ENCODE measurements around the gene ERG. TPM values are rescaled to one million over a fixed set of nuclear protein-coding genes. Genes with fewer than 3 reads are reported as not detected.

The ERG gene
- polyA plus RNA-seq, 2 donors, result 2.2 to 2.3 TPM

GRCh38 chr21:38380481-38381137, 117.7 kb downstream of the ERG start:
- 38 to 55% methylated on average over 5 of the region's 5 CpGs for WGBS, 2 donors
- H3K27ac ChIP-seq (ENCODE audit: low read depth in 2 of 2, low read length in 1 of 2), result no peak overlapping the region
- peaks cover 0 to 5% of the 10 kb centered on the region in 2 donors for H3K9me3 ChIP-seq (ENCODE audit: control insufficient read depth in 2 of 2, insufficient read depth in 1 of 2, low read depth in 1 of 2, low read length in 1 of 2)
- no peak overlapping the region for H3K4me3 ChIP-seq (ENCODE audit: low read depth in 1 of 2, low read length in 2 of 2)
- H3K4me1 ChIP-seq (ENCODE audit: control insufficient read depth in 2 of 2, insufficient read depth in 2 of 2, low read length in 1 of 2), result no peaks in the 10 kb centered on the region
- H3K36me3 ChIP-seq (ENCODE audit: control insufficient read depth in 2 of 2, insufficient read depth in 2 of 2, low read length in 1 of 2), result no peaks in the 10 kb centered on the region
- H3K27me3 ChIP-seq (ENCODE audit: control insufficient read depth in 1 of 2, insufficient read depth in 2 of 2, low read length in 2 of 2), result no peaks in the 10 kb centered on the region

- Histone ChIP-seq H3K36me3 (ENCODE audit: control insufficient read depth in 2 of 2, insufficient read depth in 2 of 2, low read length in 1 of 2) (no peaks in the 10 kb centered on the region), H3K27ac (ENCODE audit: low read depth in 2 of 2, low read length in 1 of 2) (no peak overlapping the region), H3K27me3 (ENCODE audit: control insufficient read depth in 1 of 2, insufficient read depth in 2 of 2, low read length in 2 of 2) (no peaks in the 10 kb centered on the region), H3K4me3 (ENCODE audit: low read depth in 1 of 2, low read length in 2 of 2) (no peak overlapping the region), H3K9me3 (ENCODE audit: control insufficient read depth in 2 of 2, insufficient read depth in 1 of 2, low read depth in 1 of 2, low read length in 1 of 2) (peaks cover 0 to 5% of the 10 kb centered on the region in 2 donors), H3K4me1 (ENCODE audit: control insufficient read depth in 2 of 2, insufficient read depth in 2 of 2, low read length in 1 of 2) (no peaks in the 10 kb centered on the region)
- 65 to 66% methylated on average over 3 of the region's 3 CpGs for WGBS, 2 donors
Observed at GRCh38 chr21:38379147-38379546, 119.1 kb downstream of the ERG start.

GRCh38 chr21:38377165-38378088, 120.8 kb downstream of the ERG start:
- H3K4me1 ChIP-seq (ENCODE audit: control insufficient read depth in 2 of 2, insufficient read depth in 2 of 2, low read length in 1 of 2), result no peaks in the 10 kb centered on the region
- no peaks in the 10 kb centered on the region for H3K9me3 ChIP-seq (ENCODE audit: control insufficient read depth in 2 of 2, insufficient read depth in 1 of 2, low read depth in 1 of 2, low read length in 1 of 2)
- H3K27ac ChIP-seq (ENCODE audit: low read depth in 2 of 2, low read length in 1 of 2), result no peak overlapping the region
- WGBS, 2 donors, result 60 to 62% methylated on average over 5 of the region's 5 CpGs
- no peak overlapping the region for H3K4me3 ChIP-seq (ENCODE audit: low read depth in 1 of 2, low read length in 2 of 2)
- no peaks in the 10 kb centered on the region for H3K36me3 ChIP-seq (ENCODE audit: control insufficient read depth in 2 of 2, insufficient read depth in 2 of 2, low read length in 1 of 2)
- H3K27me3 ChIP-seq (ENCODE audit: control insufficient read depth in 1 of 2, insufficient read depth in 2 of 2, low read length in 2 of 2), result peaks cover 0 to 2% of the 10 kb centered on the region in 2 donors

GRCh38 chr21:38376693-38377092, 121.6 kb downstream of the ERG start:
- Histone ChIP-seq H3K4me1 (ENCODE audit: control insufficient read depth in 2 of 2, insufficient read depth in 2 of 2, low read length in 1 of 2) (no peaks in the 10 kb centered on the region), H3K27me3 (ENCODE audit: control insufficient read depth in 1 of 2, insufficient read depth in 2 of 2, low read length in 2 of 2) (peaks cover 0 to 2% of the 10 kb centered on the region in 2 donors), H3K4me3 (ENCODE audit: low read depth in 1 of 2, low read length in 2 of 2) (no peak overlapping the region), H3K36me3 (ENCODE audit: control insufficient read depth in 2 of 2, insufficient read depth in 2 of 2, low read length in 1 of 2) (no peaks in the 10 kb centered on the region), H3K27ac (ENCODE audit: low read depth in 2 of 2, low read length in 1 of 2) (no peak overlapping the region), H3K9me3 (ENCODE audit: control insufficient read depth in 2 of 2, insufficient read depth in 1 of 2, low read depth in 1 of 2, low read length in 1 of 2) (no peaks in the 10 kb centered on the region)
- WGBS, 2 donors, result 64 to 76% methylated on average over 12 of the region's 12 CpGs

- H3K4me1 ChIP-seq (ENCODE audit: control insufficient read depth in 2 of 2, insufficient read depth in 2 of 2, low read length in 1 of 2), result no peaks in the 10 kb centered on the region
- no peaks in the 10 kb centered on the region for H3K9me3 ChIP-seq (ENCODE audit: control insufficient read depth in 2 of 2, insufficient read depth in 1 of 2, low read depth in 1 of 2, low read length in 1 of 2)
- no peak overlapping the region for H3K27ac ChIP-seq (ENCODE audit: low read depth in 2 of 2, low read length in 1 of 2)
- H3K36me3 ChIP-seq (ENCODE audit: control insufficient read depth in 2 of 2, insufficient read depth in 2 of 2, low read length in 1 of 2), result no peaks in the 10 kb centered on the region
- 81 to 83% methylated on average over 11 of the region's 11 CpGs for WGBS, 2 donors
- H3K27me3 ChIP-seq (ENCODE audit: control insufficient read depth in 1 of 2, insufficient read depth in 2 of 2, low read length in 2 of 2), result peaks cover 0 to 2% of the 10 kb centered on the region in 2 donors
- H3K4me3 ChIP-seq (ENCODE audit: low read depth in 1 of 2, low read length in 2 of 2), result no peak overlapping the region
Observed at GRCh38 chr21:38376235-38376634, 122.0 kb downstream of the ERG start.

- no peaks in the 10 kb centered on the region for H3K9me3 ChIP-seq (ENCODE audit: control insufficient read depth in 2 of 2, insufficient read depth in 1 of 2, low read depth in 1 of 2, low read length in 1 of 2)
- 84 to 85% methylated on average over 4 of the region's 4 CpGs for WGBS, 2 donors
- H3K4me1 ChIP-seq (ENCODE audit: control insufficient read depth in 2 of 2, insufficient read depth in 2 of 2, low read length in 1 of 2), result no peaks in the 10 kb centered on the region
- H3K27ac ChIP-seq (ENCODE audit: low read depth in 2 of 2, low read length in 1 of 2), result no peak overlapping the region
- no peaks in the 10 kb centered on the region for H3K36me3 ChIP-seq (ENCODE audit: control insufficient read depth in 2 of 2, insufficient read depth in 2 of 2, low read length in 1 of 2)
- H3K4me3 ChIP-seq (ENCODE audit: low read depth in 1 of 2, low read length in 2 of 2), result no peak overlapping the region
- H3K27me3 ChIP-seq (ENCODE audit: control insufficient read depth in 1 of 2, insufficient read depth in 2 of 2, low read length in 2 of 2), result no peaks in the 10 kb centered on the region
Observed at GRCh38 chr21:38367646-38368045, 130.6 kb downstream of the ERG start.

- H3K4me3 ChIP-seq (ENCODE audit: low read depth in 1 of 2, low read length in 2 of 2), result no peak overlapping the region
- no peaks in the 10 kb centered on the region for H3K27me3 ChIP-seq (ENCODE audit: control insufficient read depth in 1 of 2, insufficient read depth in 2 of 2, low read length in 2 of 2)
- 80 to 87% methylated on average over 2 of the region's 2 CpGs for WGBS, 2 donors
- no peaks in the 10 kb centered on the region for H3K36me3 ChIP-seq (ENCODE audit: control insufficient read depth in 2 of 2, insufficient read depth in 2 of 2, low read length in 1 of 2)
- H3K9me3 ChIP-seq (ENCODE audit: control insufficient read depth in 2 of 2, insufficient read depth in 1 of 2, low read depth in 1 of 2, low read length in 1 of 2), result no peaks in the 10 kb centered on the region
- H3K4me1 ChIP-seq (ENCODE audit: control insufficient read depth in 2 of 2, insufficient read depth in 2 of 2, low read length in 1 of 2), result no peaks in the 10 kb centered on the region
- no peak overlapping the region for H3K27ac ChIP-seq (ENCODE audit: low read depth in 2 of 2, low read length in 1 of 2)
Observed at GRCh38 chr21:38365521-38365920, 132.8 kb downstream of the ERG start.

- H3K9me3 ChIP-seq (ENCODE audit: control insufficient read depth in 2 of 2, insufficient read depth in 1 of 2, low read depth in 1 of 2, low read length in 1 of 2), result peaks cover 0 to 2% of the 10 kb centered on the region in 2 donors
- no peak overlapping the region for H3K27ac ChIP-seq (ENCODE audit: low read depth in 2 of 2, low read length in 1 of 2)
- H3K4me1 ChIP-seq (ENCODE audit: control insufficient read depth in 2 of 2, insufficient read depth in 2 of 2, low read length in 1 of 2), result no peaks in the 10 kb centered on the region
- no peaks in the 10 kb centered on the region for H3K36me3 ChIP-seq (ENCODE audit: control insufficient read depth in 2 of 2, insufficient read depth in 2 of 2, low read length in 1 of 2)
- 69 to 83% methylated on average over 1 of the region's 1 CpG for WGBS, 2 donors
- no peak overlapping the region for H3K4me3 ChIP-seq (ENCODE audit: low read depth in 1 of 2, low read length in 2 of 2)
- no peaks in the 10 kb centered on the region for H3K27me3 ChIP-seq (ENCODE audit: control insufficient read depth in 1 of 2, insufficient read depth in 2 of 2, low read length in 2 of 2)
Observed at GRCh38 chr21:38363693-38364092, 134.6 kb downstream of the ERG start.

- no peaks in the 10 kb centered on the region for H3K36me3 ChIP-seq (ENCODE audit: control insufficient read depth in 2 of 2, insufficient read depth in 2 of 2, low read length in 1 of 2)
- H3K4me3 ChIP-seq (ENCODE audit: low read depth in 1 of 2, low read length in 2 of 2), result no peak overlapping the region
- H3K9me3 ChIP-seq (ENCODE audit: control insufficient read depth in 2 of 2, insufficient read depth in 1 of 2, low read depth in 1 of 2, low read length in 1 of 2), result peaks cover 0 to 2% of the 10 kb centered on the region in 2 donors
- no peak overlapping the region for H3K27ac ChIP-seq (ENCODE audit: low read depth in 2 of 2, low read length in 1 of 2)
- H3K4me1 ChIP-seq (ENCODE audit: control insufficient read depth in 2 of 2, insufficient read depth in 2 of 2, low read length in 1 of 2), result no peaks in the 10 kb centered on the region
- no peaks in the 10 kb centered on the region for H3K27me3 ChIP-seq (ENCODE audit: control insufficient read depth in 1 of 2, insufficient read depth in 2 of 2, low read length in 2 of 2)
- 70 to 78% methylated on average over 1 of the region's 1 CpG for WGBS, 2 donors
Observed at GRCh38 chr21:38361324-38361723, 137.0 kb downstream of the ERG start.

Data from esophagus (tissue), 2 donors.